HTR-8/SVneo (cell line): ENCODE results near the gene KRT79.

ENCODE experiments used
- DNase-seq: peaks from one replicate; pipeline ENCODE4 v3.0.0; 2011; ENCODE audit warnings: low spot score, mixed read lengths; ENCODE audit not compliant: insufficient read length
- FAIRE-seq: peaks from 2 replicates; lab custom pipeline; 2011; peaks lifted over from hg19 to GRCh38; lab: Jason Lieb, UNC

Gene KRT79

GRCh38 chr12:52809166-52809565 lies 24.9 kb downstream of the KRT79 start:
- DNase-seq (no peak), FAIRE-seq (no peak)

GRCh38 chr12:52808573-52809160 lies 25.4 kb downstream of the KRT79 start:
- DNase-seq (no peak), FAIRE-seq (no peak)

GRCh38 chr12:52807544-52808470 lies 26.3 kb downstream of the KRT79 start:
- no peak for FAIRE-seq

GRCh38 chr12:52806821-52807543 lies 27.1 kb downstream of the KRT79 start:
- FAIRE-seq (no peak), DNase-seq (no peak)

More at GRCh38 chr12:52807544-52808470, 26.3 kb downstream of the KRT79 start:
- no peak for DNase-seq

- no peak for DNase-seq
- no peak for FAIRE-seq
Observed at GRCh38 chr12:52806169-52806811, 27.8 kb downstream of the KRT79 start.

GRCh38 chr12:52805739-52806138 lies 28.4 kb downstream of the KRT79 start:
- FAIRE-seq, result no peak

GRCh38 chr12:52805000-52805399 lies 29.1 kb downstream of the KRT79 start:
- DNase-seq, result no peak

More at GRCh38 chr12:52805739-52806138, 28.4 kb downstream of the KRT79 start:
- DNase-seq, result no peak

GRCh38 chr12:52802442-52802841 lies 31.7 kb downstream of the KRT79 start:
- no peak for FAIRE-seq
- DNase-seq, result no peak

More at GRCh38 chr12:52805000-52805399, 29.1 kb downstream of the KRT79 start:
- FAIRE-seq, result no peak

- no peak for FAIRE-seq
- no peak for DNase-seq
Observed at GRCh38 chr12:52801773-52802172, 32.3 kb downstream of the KRT79 start.

- FAIRE-seq (no peak), DNase-seq (no peak)
Observed at GRCh38 chr12:52800259-52800917, 33.7 kb downstream of the KRT79 start.

GRCh38 chr12:52799505-52800211 lies 34.5 kb downstream of the KRT79 start:
- no peak for FAIRE-seq
- DNase-seq, result no peak

- FAIRE-seq (no peak), DNase-seq (peak; percentile 43)
Observed at GRCh38 chr12:52798671-52799504, 35.2 kb downstream of the KRT79 start.

- FAIRE-seq (no peak), DNase-seq (no peak)
Observed at GRCh38 chr12:52798003-52798670, 36.0 kb downstream of the KRT79 start.

GRCh38 chr12:52797529-52797894 lies 36.6 kb downstream of the KRT79 start:
- FAIRE-seq, result no peak

GRCh38 chr12:52796839-52797528 lies 37.1 kb downstream of the KRT79 start:
- no peak for FAIRE-seq
- no peak for DNase-seq

More at GRCh38 chr12:52797529-52797894, 36.6 kb downstream of the KRT79 start:
- no peak for DNase-seq

GRCh38 chr12:52796429-52796794 lies 37.7 kb downstream of the KRT79 start:
- no peak for FAIRE-seq
- no peak for DNase-seq

GRCh38 chr12:52795694-52796428 lies 38.2 kb downstream of the KRT79 start, which contains the start of gene KRT3:
Gene KRT3 (minus strand): TSS chr12:52796117. CDS start chr12:52796042, 75 bp downstream.
- FAIRE-seq, result no peak
- no peak for DNase-seq
